Activated T-cell treated with anti-CD3 and anti-CD28 coated beads, Interleukin-2, amount 50 U/mL, for 72 hours (primary cell): Measurements from ENCODE around the gene LDLRAD4. TPM values are rescaled to one million over a fixed set of nuclear protein-coding genes. Genes with fewer than 3 reads are reported as not detected.

Experiments
- ATAC-seq, 2 donors: fragments of 150-1000 bp; cut with Tn5 transposase; replicated peaks in 1 of 2; 2 replicates each; pipeline ENCODE4 v1.10.0; 2021; ENCODE audit warnings: moderate library complexity in 2 of 2, mild to moderate bottlenecking in 1 of 2
- DNase-seq, 2 donors: peaks; one replicate each; pipeline ENCODE4 v3.0.0; 2021 to 2022; ENCODE audit warnings: mixed read lengths in 1 of 2
- H3K27ac Mint-ChIP-seq: one replicate; pipeline ENCODE4 v1.8.0; 2022; ENCODE audit warnings: mild to moderate bottlenecking, moderate library complexity, mixed read lengths
- H3K27me3 Mint-ChIP-seq: one replicate; pipeline ENCODE4 v1.8.0; 2022; ENCODE audit warnings: low read depth, mixed read lengths
- H3K36me3 Mint-ChIP-seq, 2 donors: one replicate each; pipeline ENCODE4 v1.8.0; 2022; ENCODE audit warnings: mixed read lengths in 2 of 2, mild to moderate bottlenecking in 1 of 2; ENCODE audit not compliant: insufficient read depth in 2 of 2
- H3K4me1 Mint-ChIP-seq: one replicate; pipeline ENCODE4 v1.8.0; 2022; ENCODE audit warnings: low read depth, mixed read lengths
- H3K4me3 Mint-ChIP-seq, 2 donors: one replicate each; pipeline ENCODE4 v1.8.0; 2022; ENCODE audit warnings: mild to moderate bottlenecking in 2 of 2, mixed read lengths in 2 of 2, moderate library complexity in 2 of 2
- H3K9me3 Mint-ChIP-seq, 2 donors: one replicate each; pipeline ENCODE4 v1.8.0; 2022; ENCODE audit warnings: mixed read lengths in 2 of 2
- total RNA-seq, 2 donors: library from RNA; stranded (reverse); gene quantifications; one replicate each; pipeline ENCODE4 v1.2.3, GENCODE V29; 2022

Gene LDLRAD4
- total RNA-seq, 2 donors from 2014 or later, result 46.0 to 47.2 TPM

- H3K27ac Mint-ChIP-seq, result no peak overlapping the region
- no peaks in the 10 kb centered on the region for H3K9me3 Mint-ChIP-seq
- ATAC-seq, result no peak
- no peak overlapping the region for H3K4me3 Mint-ChIP-seq
- DNase-seq, result no peak
- H3K27me3 Mint-ChIP-seq, result no peaks in the 10 kb centered on the region
- no peaks in the 10 kb centered on the region for H3K36me3 Mint-ChIP-seq
- H3K4me1 Mint-ChIP-seq, result peaks cover 49% of the 10 kb centered on the region
Observed at GRCh38 chr18:13530033-13530878, 311.7 kb downstream of the LDLRAD4 start.

GRCh38 chr18:13530879-13531387, 312.4 kb downstream of the LDLRAD4 start:
- Mint-ChIP-seq H3K4me1 (peaks cover 52% of the 10 kb centered on the region), H3K36me3 (no peaks in the 10 kb centered on the region), H3K4me3 (no peak overlapping the region), H3K27ac (no peak overlapping the region), H3K9me3 (no peaks in the 10 kb centered on the region), H3K27me3 (no peaks in the 10 kb centered on the region)
- ATAC-seq (peak in 1 of 2 donors; percentile 40), DNase-seq (no peak)

- H3K4me1 Mint-ChIP-seq, result peaks cover 51% of the 10 kb centered on the region
- ATAC-seq, result no peak
- no peaks in the 10 kb centered on the region for H3K36me3 Mint-ChIP-seq
- no peaks in the 10 kb centered on the region for H3K9me3 Mint-ChIP-seq
- H3K27me3 Mint-ChIP-seq, result no peaks in the 10 kb centered on the region
- H3K4me3 Mint-ChIP-seq, result no peak overlapping the region
- H3K27ac Mint-ChIP-seq, result no peak overlapping the region
- no peak for DNase-seq
Observed at GRCh38 chr18:13531681-13532325, 313.2 kb downstream of the LDLRAD4 start.

GRCh38 chr18:13532406-13533075, 314.0 kb downstream of the LDLRAD4 start:
- no peak for DNase-seq
- H3K4me1 Mint-ChIP-seq, result peaks cover 56% of the 10 kb centered on the region
- no peaks in the 10 kb centered on the region for H3K9me3 Mint-ChIP-seq
- no peak overlapping the region for H3K4me3 Mint-ChIP-seq
- ATAC-seq, result no peak
- H3K36me3 Mint-ChIP-seq, result no peaks in the 10 kb centered on the region
- no peak overlapping the region for H3K27ac Mint-ChIP-seq
- no peaks in the 10 kb centered on the region for H3K27me3 Mint-ChIP-seq

- ATAC-seq (no peak), DNase-seq (no peak)
- H3K4me1 Mint-ChIP-seq, result peaks cover 73% of the 10 kb centered on the region
- H3K9me3 Mint-ChIP-seq, result no peaks in the 10 kb centered on the region
- H3K27me3 Mint-ChIP-seq, result no peaks in the 10 kb centered on the region
- H3K4me3 Mint-ChIP-seq, result no peak overlapping the region
- no peak overlapping the region for H3K27ac Mint-ChIP-seq
- H3K36me3 Mint-ChIP-seq, result no peaks in the 10 kb centered on the region
Observed at GRCh38 chr18:13534631-13535030, 316.1 kb downstream of the LDLRAD4 start.

GRCh38 chr18:13536578-13536977, 318.0 kb downstream of the LDLRAD4 start:
- H3K27me3 Mint-ChIP-seq, result no peaks in the 10 kb centered on the region
- ATAC-seq, result no peak
- peaks cover 0 to 1% of the 10 kb centered on the region in 2 donors for H3K36me3 Mint-ChIP-seq
- H3K4me1 Mint-ChIP-seq, result peaks cover 86% of the 10 kb centered on the region
- H3K27ac Mint-ChIP-seq, result peak overlapping the region; percentile 60
- no peak for DNase-seq
- H3K4me3 Mint-ChIP-seq, result no peak overlapping the region
- H3K9me3 Mint-ChIP-seq, result no peaks in the 10 kb centered on the region

- no peak for DNase-seq
- no peak overlapping the region for H3K4me3 Mint-ChIP-seq
- no peak overlapping the region for H3K27ac Mint-ChIP-seq
- no peaks in the 10 kb centered on the region for H3K9me3 Mint-ChIP-seq
- peaks cover 0 to 1% of the 10 kb centered on the region in 2 donors for H3K36me3 Mint-ChIP-seq
- ATAC-seq, result no peak
- peaks cover 88% of the 10 kb centered on the region for H3K4me1 Mint-ChIP-seq
- no peaks in the 10 kb centered on the region for H3K27me3 Mint-ChIP-seq
Observed at GRCh38 chr18:13537022-13537780, 318.6 kb downstream of the LDLRAD4 start.

GRCh38 chr18:13538630-13539029, 320.1 kb downstream of the LDLRAD4 start:
- Mint-ChIP-seq H3K4me1 (peaks cover 77% of the 10 kb centered on the region), H3K27me3 (no peaks in the 10 kb centered on the region), H3K36me3 (peaks cover 0 to 1% of the 10 kb centered on the region in 2 donors), H3K9me3 (no peaks in the 10 kb centered on the region), H3K27ac (peak overlapping the region; percentile 94), H3K4me3 (peak overlapping the region; percentile 64 to 73)
- ATAC-seq (peak in 1 of 2 donors; percentile 26), DNase-seq (no peak)

- peaks cover 73% of the 10 kb centered on the region for H3K4me1 Mint-ChIP-seq
- ATAC-seq (peak; percentile 39 to 74), DNase-seq (peak; percentile 11 to 12)
Observed at GRCh38 chr18:13539050-13539449, 320.5 kb downstream of the LDLRAD4 start.

GRCh38 chr18:13539843-13540476, 321.4 kb downstream of the LDLRAD4 start:
- H3K27ac Mint-ChIP-seq, result peak overlapping the region; percentile 94

More at GRCh38 chr18:13539050-13539449, 320.5 kb downstream of the LDLRAD4 start:
- H3K27me3 Mint-ChIP-seq, result no peaks in the 10 kb centered on the region
- peak overlapping the region; percentile 94 for H3K27ac Mint-ChIP-seq
- peak overlapping the region; percentile 64 to 73 for H3K4me3 Mint-ChIP-seq
- peaks cover 0 to 1% of the 10 kb centered on the region in 2 donors for H3K36me3 Mint-ChIP-seq
- H3K9me3 Mint-ChIP-seq, result no peaks in the 10 kb centered on the region

GRCh38 chr18:13540477-13541182, 322.1 kb downstream of the LDLRAD4 start:
- Mint-ChIP-seq H3K36me3 (peaks cover 0 to 1% of the 10 kb centered on the region in 2 donors), H3K9me3 (no peaks in the 10 kb centered on the region), H3K4me1 (peaks cover 57% of the 10 kb centered on the region), H3K27me3 (no peaks in the 10 kb centered on the region), H3K27ac (peak overlapping the region; percentile 94), H3K4me3 (peak overlapping the region; percentile 48 to 55)
- peak; percentile 71 to 91 for ATAC-seq
- peak; percentile 21 to 62 for DNase-seq

More at GRCh38 chr18:13539843-13540476, 321.4 kb downstream of the LDLRAD4 start:
- Mint-ChIP-seq H3K36me3 (peaks cover 0 to 1% of the 10 kb centered on the region in 2 donors), H3K27me3 (no peaks in the 10 kb centered on the region), H3K4me1 (peaks cover 64% of the 10 kb centered on the region), H3K4me3 (peak overlapping the region; percentile 7 to 64), H3K9me3 (no peaks in the 10 kb centered on the region)
- DNase-seq, result no peak
- ATAC-seq, result no peak
